Hepatocyte (in vitro differentiated cells): ENCODE data around the gene ARHGAP26. TPM values are rescaled to one million over a fixed set of nuclear protein-coding genes. Genes with fewer than 3 reads are reported as not detected.

ENCODE experiments used
- DNase-seq: peaks from one replicate; pipeline ENCODE4 v3.0.0-alpha.2; 2016; ENCODE audit warnings: low spot score
- H2AFZ ChIP-seq: fragments of 200-600 bp; sonication (generic); 2 replicates; pipeline ENCODE4 v1.6.0; 2016; ENCODE audit warnings: antibody characterized with exemption, mild to moderate bottlenecking
- H3K27ac ChIP-seq: fragments of 200-600 bp; sonication (generic); 2 replicates; pipeline ENCODE4 v1.5.1; 2016; ENCODE audit warnings: mild to moderate bottlenecking
- H3K27me3 ChIP-seq: fragments of 200-600 bp; sonication (generic); 2 replicates; pipeline ENCODE4 v1.6.1; 2016
- H3K36me3 ChIP-seq: fragments of 200-600 bp; sonication (generic); replicated peaks from 2 replicates; pipeline ENCODE4 v1.5.1; 2016; ENCODE audit warnings: low read depth; ENCODE audit not compliant: insufficient read depth
- H3K4me1 ChIP-seq: fragments of 200-600 bp; sonication (generic); 2 replicates; pipeline ENCODE4 v1.5.1; 2016; ENCODE audit warnings: mild to moderate bottlenecking, moderate library complexity; ENCODE audit not compliant: insufficient read depth
- H3K4me2 ChIP-seq: fragments of 200-600 bp; sonication (generic); 2 replicates; pipeline ENCODE4 v1.6.0; 2016
- H3K4me3 ChIP-seq: fragments of 200-600 bp; sonication (generic); 2 replicates; pipeline ENCODE4 v1.5.1; 2016; ENCODE audit warnings: mild to moderate bottlenecking
- H3K79me2 ChIP-seq: fragments of 200-600 bp; sonication (generic); 2 replicates; pipeline ENCODE4 v1.6.0; 2017; ENCODE audit warnings: mild to moderate bottlenecking
- H3K9me2 ChIP-seq: fragments of 200-600 bp; sonication (generic); replicated peaks from 2 replicates; pipeline ENCODE4 v1.6.0; 2017; ENCODE audit warnings: mild to moderate bottlenecking; ENCODE audit not compliant: insufficient read depth
- H3K9me3 ChIP-seq: fragments of 200-600 bp; sonication (generic); 2 replicates; pipeline ENCODE4 v1.5.1; 2016; ENCODE audit warnings: low read depth, mild to moderate bottlenecking
- H4K20me1 ChIP-seq: fragments of 200-600 bp; sonication (generic); 2 replicates; pipeline ENCODE4 v1.6.0; 2016; ENCODE audit warnings: mild to moderate bottlenecking; ENCODE audit not compliant: insufficient read depth, poor library complexity, severe bottlenecking
- EZH2 ChIP-seq: fragments of 200-600 bp; sonication (generic); IDR thresholded peaks from 2 replicates; pipeline ENCODE4 v1.6.1; 2016; ENCODE audit warnings: antibody characterized with exemption, mild to moderate bottlenecking, borderline replicate concordance
- EZH2phosphoT487 ChIP-seq: fragments of 200-600 bp; sonication (generic); IDR thresholded peaks from one replicate; pipeline ENCODE4 v1.6.1; 2018; ENCODE audit warnings: antibody characterized with exemption, mild to moderate bottlenecking, low read depth, moderate library complexity; ENCODE audit not compliant: unreplicated experiment, severe bottlenecking
- WGBS: methylation state at CpG from one replicate; pipeline ENCODE4 v1.1.6; 2016; ENCODE audit warnings: low lambda C conversion rate; ENCODE audit errors: missing lambda C conversion rate; 5-methylcytosine and 5-hydroxymethylcytosine counted together
- polyA plus RNA-seq: library from polyadenylated mRNA; unstranded; fragments of >200 nt; fragmentation: Nextera tagmentation; extraction: Ambion mirVana; gene quantifications from 2 replicates; pipeline ENCODE4 v1.2.1, GENCODE V29; 2016
- total RNA-seq: library from RNA; depleted of rRNA; stranded (reverse); fragments of >200 nt; gene quantifications from 2 replicates; pipeline ENCODE4 v1.2.3, GENCODE V29; 2014
- TF ChIP-seq, protein P1 (sequence below): fragments of 200-600 bp; sonication (generic); IDR thresholded peaks from 2 replicates; pipeline ENCODE4 v1.5.1; 2016; ENCODE audit warnings: antibody characterized with exemption, mild to moderate bottlenecking; ENCODE audit not compliant: poor library complexity

The ARHGAP26 gene
- total and polyA plus RNA-seq, 2 experiments from 2014 or later: 16.5 to 19.8 TPM

GRCh38 chr5:143133721-143134120, 363.5 kb downstream of the ARHGAP26 start:
- no peak overlapping the region for H3K4me3 ChIP-seq
- H3K4me1 ChIP-seq: peaks cover 37% of the 10 kb centered on the region
- H3K9me2 ChIP-seq: no peaks in the 10 kb centered on the region
- TF ChIP-seq EZH2phosphoT487: no peak
- TF ChIP-seq EZH2: no peak
- TF ChIP-seq, protein P1, sequence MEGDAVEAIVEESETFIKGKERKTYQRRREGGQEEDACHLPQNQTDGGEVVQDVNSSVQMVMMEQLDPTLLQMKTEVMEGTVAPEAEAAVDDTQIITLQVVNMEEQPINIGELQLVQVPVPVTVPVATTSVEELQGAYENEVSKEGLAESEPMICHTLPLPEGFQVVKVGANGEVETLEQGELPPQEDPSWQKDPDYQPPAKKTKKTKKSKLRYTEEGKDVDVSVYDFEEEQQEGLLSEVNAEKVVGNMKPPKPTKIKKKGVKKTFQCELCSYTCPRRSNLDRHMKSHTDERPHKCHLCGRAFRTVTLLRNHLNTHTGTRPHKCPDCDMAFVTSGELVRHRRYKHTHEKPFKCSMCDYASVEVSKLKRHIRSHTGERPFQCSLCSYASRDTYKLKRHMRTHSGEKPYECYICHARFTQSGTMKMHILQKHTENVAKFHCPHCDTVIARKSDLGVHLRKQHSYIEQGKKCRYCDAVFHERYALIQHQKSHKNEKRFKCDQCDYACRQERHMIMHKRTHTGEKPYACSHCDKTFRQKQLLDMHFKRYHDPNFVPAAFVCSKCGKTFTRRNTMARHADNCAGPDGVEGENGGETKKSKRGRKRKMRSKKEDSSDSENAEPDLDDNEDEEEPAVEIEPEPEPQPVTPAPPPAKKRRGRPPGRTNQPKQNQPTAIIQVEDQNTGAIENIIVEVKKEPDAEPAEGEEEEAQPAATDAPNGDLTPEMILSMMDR: no peak
- H3K27ac ChIP-seq: no peak overlapping the region
- WGBS: 89% methylated on average over 11 of the region's 11 CpGs
- DNase-seq: no peak
- H3K79me2 ChIP-seq: no peaks in the 10 kb centered on the region
- no peaks in the 10 kb centered on the region for H3K9me3 ChIP-seq
- no peak overlapping the region for H3K4me2 ChIP-seq
- H2AFZ ChIP-seq: no peak overlapping the region
- no peaks in the 10 kb centered on the region for H3K36me3 ChIP-seq
- H4K20me1 ChIP-seq: no peaks in the 10 kb centered on the region
- H3K27me3 ChIP-seq: no peaks in the 10 kb centered on the region

- TF ChIP-seq EZH2: no peak
- H3K36me3 ChIP-seq: no peaks in the 10 kb centered on the region
These were observed 364.1 kb downstream of the ARHGAP26 start for GRCh38 chr5:143134269-143134668.

GRCh38 chr5:143134900-143135299, 364.7 kb downstream of the ARHGAP26 start:
- TF ChIP-seq, protein P1: no peak
- TF ChIP-seq EZH2 (no peak), EZH2phosphoT487 (no peak)
- Histone ChIP-seq H3K27me3 (no peaks in the 10 kb centered on the region), H3K4me1 (peaks cover 25% of the 10 kb centered on the region), H3K4me2 (no peak overlapping the region), H4K20me1 (no peaks in the 10 kb centered on the region), H2AFZ (no peak overlapping the region), H3K79me2 (no peaks in the 10 kb centered on the region), H3K27ac (no peak overlapping the region), H3K36me3 (no peaks in the 10 kb centered on the region), H3K4me3 (no peak overlapping the region), H3K9me3 (no peaks in the 10 kb centered on the region), H3K9me2 (no peaks in the 10 kb centered on the region)
- WGBS: 78% methylated on average over 4 of the region's 4 CpGs
- no peak for DNase-seq

More at GRCh38 chr5:143134269-143134668, 364.1 kb downstream of the ARHGAP26 start:
- H3K27me3 ChIP-seq: no peaks in the 10 kb centered on the region
- H3K27ac ChIP-seq: no peak overlapping the region
- peaks cover 31% of the 10 kb centered on the region for H3K4me1 ChIP-seq
- H3K79me2 ChIP-seq: no peaks in the 10 kb centered on the region
- no peaks in the 10 kb centered on the region for H3K9me3 ChIP-seq
- no peaks in the 10 kb centered on the region for H3K9me2 ChIP-seq
- no peak for DNase-seq
- H3K4me2 ChIP-seq: no peak overlapping the region
- H2AFZ ChIP-seq: no peak overlapping the region
- 86% methylated on average over 3 of the region's 3 CpGs for WGBS
- no peaks in the 10 kb centered on the region for H4K20me1 ChIP-seq
- H3K4me3 ChIP-seq: no peak overlapping the region

GRCh38 chr5:143135832-143136551, 365.8 kb downstream of the ARHGAP26 start:
- Histone ChIP-seq H4K20me1 (no peaks in the 10 kb centered on the region), H3K36me3 (no peaks in the 10 kb centered on the region), H3K4me3 (no peak overlapping the region), H3K27me3 (no peaks in the 10 kb centered on the region), H3K9me3 (no peaks in the 10 kb centered on the region), H3K27ac (no peak overlapping the region), H3K4me2 (no peak overlapping the region), H2AFZ (no peak overlapping the region), H3K9me2 (no peaks in the 10 kb centered on the region), H3K79me2 (no peaks in the 10 kb centered on the region), H3K4me1 (peaks cover 24% of the 10 kb centered on the region)
- DNase-seq: peak; percentile 22
- TF ChIP-seq EZH2: no peak
- TF ChIP-seq, protein P1: no peak
- no peak for TF ChIP-seq EZH2phosphoT487
- WGBS: 50% methylated on average over 5 of the region's 5 CpGs
